Right lobe of liver (tissue), 6 donors: ENCODE data around the gene BET1. TPM values are rescaled to one million over a fixed set of nuclear protein-coding genes. Genes with fewer than 3 reads are reported as not detected.

ENCODE experiments used
- ATAC-seq, 4 donors: fragments of 200-7000 bp; cut with Tn5 transposase; one replicate each; pipeline ENCODE4 v1.9.1; 2020; ENCODE audit warnings: mild to moderate bottlenecking in 4 of 4, moderate library complexity in 4 of 4
- DNase-seq, 3 donors: peaks; one replicate each; pipeline ENCODE4 v3.0.0-alpha.2; 2020
- H3K27ac ChIP-seq, 3 donors: fragments of 200-600 bp; one replicate each; pipeline ENCODE4 v1.8.0; 2022
- H3K27me3 ChIP-seq, 2 donors: fragments of 200-600 bp; one replicate each; pipeline ENCODE4 v1.8.0; 2022
- H3K36me3 ChIP-seq, 4 donors: fragments of 200-600 bp; sonication (generic) in 1 of 4; one replicate each; pipeline versions ENCODE4 v1.5.1 to v1.8.0; 2017 to 2022; ENCODE audit warnings: control low read depth in 1 of 4
- H3K4me1 ChIP-seq, 4 donors: fragments of 200-600 bp; sonication (generic) in 1 of 4; one replicate each; pipeline versions ENCODE4 v1.5.1 to v1.8.0; 2017 to 2022; ENCODE audit warnings: control low read depth in 1 of 4
- H3K4me3 ChIP-seq, 3 donors: fragments of 200-600 bp; one replicate each; pipeline ENCODE4 v1.8.0; 2022
- H3K9me3 ChIP-seq, 4 donors: fragments of 200-600 bp; sonication (generic) in 1 of 4; one replicate each; pipeline versions ENCODE4 v1.5.1 to v1.8.0; 2017 to 2022; ENCODE audit warnings: control low read depth in 1 of 4
- CTCF ChIP-seq, 4 donors: fragments of 200-600 bp in 3 of 4; fragments of 450-650 bp in 1 of 4; IDR thresholded peaks; one replicate each; pipeline versions ENCODE4 v1.5.1 to v1.8.0; 2016 to 2022; ENCODE audit warnings: antibody characterized with exemption in 4 of 4, mild to moderate bottlenecking in 2 of 4
- POLR2A ChIP-seq: fragments of 450-650 bp; IDR thresholded peaks from one replicate; pipeline ENCODE4 v1.6.1; 2017; ENCODE audit warnings: antibody characterized with exemption, mild to moderate bottlenecking
- WGBS: methylation state at CpG from one replicate; pipeline ENCODE4 v1.1.6; 2018; ENCODE audit warnings: low coverage, low lambda C conversion rate; ENCODE audit not compliant: insufficient coverage; ENCODE audit errors: missing lambda C conversion rate; 5-methylcytosine and 5-hydroxymethylcytosine counted together
- intact Hi-C, 2 donors: fragments of 100-400 bp; cut with DNase I; formaldehyde crosslinking; loops; one replicate each; pipeline versions ENCODE4 v1.11.2 to v1.14.1; 2022
- total RNA-seq, 6 experiments: library from RNA; depleted of rRNA in 2 of 6; stranded (reverse); fragments of >200 nt in 2 of 6; fragmentation: NEBNext Ultra II Directional in 3 of 6; extraction: Animal tissue kit (Norgen Biotek cat#: 25700) in 3 of 6; gene quantifications; one replicate each; pipeline versions ENCODE4 v1.1.0 to v1.2.4, GENCODE V29; 2016 to 2023
- donor health status: DM: no; HTN: yes; CAD: no.
- donor health status: DM: no; HTN: no; CAD: no.
- donor health status: DM: no; HTN: no; CAD: no.
- donor health status: DM: no; HTN: yes; CAD: no.
- donor health status: DM: no; HTN: yes; CAD: no.

Gene BET1
- total RNA-seq, 6 experiments from 2014 or later = 12.4 to 19.7 (median 16.5) TPM

- no peaks in the 10 kb centered on the region for H3K36me3 ChIP-seq
- no peak overlapping the region for H3K4me3 ChIP-seq
- WGBS = 100% methylated on average over 1 of the region's 2 CpGs
- no peaks in the 10 kb centered on the region for H3K27me3 ChIP-seq
- H3K4me1 ChIP-seq = no peaks in the 10 kb centered on the region
- ATAC-seq (peak in 1 of 4 donors; percentile 13), DNase-seq (no peak)
- TF ChIP-seq CTCF (IDR thresholded peaks at IDR 0.05) (no peak), POLR2A (no peak)
- intact Hi-C loops = no loop called here
- H3K27ac ChIP-seq = peak overlapping the region in 1 of 3 donors; percentile 53
- no peaks in the 10 kb centered on the region for H3K9me3 ChIP-seq
Observed at GRCh38 chr7:93981480-93981874, 22.7 kb downstream of the BET1 start.

- 45% methylated on average over 5 of the region's 5 CpGs for WGBS
- TF ChIP-seq POLR2A = no peak
- no peak for TF ChIP-seq CTCF (IDR thresholded peaks at IDR 0.05)
- Histone ChIP-seq H3K27me3 (no peaks in the 10 kb centered on the region), H3K36me3 (no peaks in the 10 kb centered on the region), H3K27ac (peak overlapping the region; percentile 39 to 53 (median 47)), H3K4me3 (peak overlapping the region in 2 of 3 donors; percentile 26 to 31), H3K4me1 (no peaks in the 10 kb centered on the region), H3K9me3 (no peaks in the 10 kb centered on the region)
- peak; percentile 49 to 89 (median 62) for ATAC-seq
- no peak for DNase-seq
- intact Hi-C loops = no loop called here
Observed at GRCh38 chr7:93980744-93981479, 23.2 kb downstream of the BET1 start.

GRCh38 chr7:93977211-93977950 lies 26.8 kb downstream of the BET1 start:
- H3K4me3 ChIP-seq = no peak overlapping the region
- ATAC-seq (no peak), DNase-seq (no peak)
- no peak overlapping the region for H3K27ac ChIP-seq
- H3K27me3 ChIP-seq = no peaks in the 10 kb centered on the region
- 50% methylated on average over 7 of the region's 7 CpGs for WGBS
- no peaks in the 10 kb centered on the region for H3K9me3 ChIP-seq
- no peaks in the 10 kb centered on the region for H3K36me3 ChIP-seq
- TF ChIP-seq CTCF (IDR thresholded peaks at IDR 0.05) = no peak
- no peak for TF ChIP-seq POLR2A
- intact Hi-C loops = no loop called here
- no peaks in the 10 kb centered on the region for H3K4me1 ChIP-seq

- no peak for ATAC-seq
- Histone ChIP-seq H3K36me3 (no peaks in the 10 kb centered on the region), H3K9me3 (no peaks in the 10 kb centered on the region), H3K27me3 (no peaks in the 10 kb centered on the region), H3K4me1 (no peaks in the 10 kb centered on the region), H3K4me3 (no peak overlapping the region), H3K27ac (no peak overlapping the region)
- WGBS = 75% methylated on average over 1 of the region's 1 CpG
- intact Hi-C loops = no loop called here
- no peak for DNase-seq
- TF ChIP-seq POLR2A (no peak), CTCF (IDR thresholded peaks at IDR 0.05) (no peak)
Observed at GRCh38 chr7:93973134-93973533, 31.0 kb downstream of the BET1 start.
